Rectal smooth muscle tissue (tissue), 1 donor: ENCODE measurements around the gene REPIN1.
"Not testable (repeated sequence)": the region's sequence is repeated elsewhere in the genome, so short reads cannot be mapped to it uniquely, and the experiment has no call there.

Source experiments
- H3K27ac ChIP-seq: one replicate; pipeline ENCODE4 v1.7.0; 2013; ENCODE audit warnings: low read depth, low read length, inconsistent platforms
- H3K27me3 ChIP-seq: one replicate; pipeline ENCODE4 v1.7.0; 2013; ENCODE audit warnings: low read length; ENCODE audit not compliant: control insufficient read depth, insufficient read depth
- H3K36me3 ChIP-seq: one replicate; pipeline ENCODE4 v1.7.0; 2013; ENCODE audit warnings: low read length; ENCODE audit not compliant: control insufficient read depth, insufficient read depth
- H3K4me1 ChIP-seq: one replicate; pipeline ENCODE4 v1.7.0; 2013; ENCODE audit warnings: low read length; ENCODE audit not compliant: control insufficient read depth, insufficient read depth
- H3K4me3 ChIP-seq: one replicate; pipeline ENCODE4 v1.7.0; 2013; ENCODE audit warnings: low read length
- H3K9ac ChIP-seq: one replicate; pipeline ENCODE4 v1.7.0; 2013; ENCODE audit warnings: low read length

REPIN1 gene

DNA sequence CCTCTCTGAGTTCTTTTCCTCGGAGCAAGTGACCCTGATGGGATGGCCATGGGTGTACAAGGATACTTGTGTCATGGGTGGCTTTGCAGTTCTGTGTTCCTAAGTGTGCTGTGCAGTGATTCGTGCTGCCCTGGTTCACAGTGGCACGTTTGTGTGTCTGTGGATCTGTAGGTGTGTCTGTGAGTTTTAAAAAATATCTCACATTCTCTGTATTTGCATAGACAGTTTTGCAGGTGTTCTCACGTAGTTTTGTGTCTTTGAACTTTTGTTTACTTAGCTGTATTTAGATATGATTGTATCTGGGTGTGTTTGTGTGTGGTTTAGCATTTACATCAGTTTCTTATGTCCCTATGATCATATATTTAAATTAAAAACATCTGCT lies 14.2 kb downstream of the REPIN1 start:
- Histone ChIP-seq H3K9ac (no peak overlapping the region), H3K36me3 (no peaks in the 10 kb centered on the region), H3K4me1 (peaks cover 12% of the 10 kb centered on the region)

DNA sequence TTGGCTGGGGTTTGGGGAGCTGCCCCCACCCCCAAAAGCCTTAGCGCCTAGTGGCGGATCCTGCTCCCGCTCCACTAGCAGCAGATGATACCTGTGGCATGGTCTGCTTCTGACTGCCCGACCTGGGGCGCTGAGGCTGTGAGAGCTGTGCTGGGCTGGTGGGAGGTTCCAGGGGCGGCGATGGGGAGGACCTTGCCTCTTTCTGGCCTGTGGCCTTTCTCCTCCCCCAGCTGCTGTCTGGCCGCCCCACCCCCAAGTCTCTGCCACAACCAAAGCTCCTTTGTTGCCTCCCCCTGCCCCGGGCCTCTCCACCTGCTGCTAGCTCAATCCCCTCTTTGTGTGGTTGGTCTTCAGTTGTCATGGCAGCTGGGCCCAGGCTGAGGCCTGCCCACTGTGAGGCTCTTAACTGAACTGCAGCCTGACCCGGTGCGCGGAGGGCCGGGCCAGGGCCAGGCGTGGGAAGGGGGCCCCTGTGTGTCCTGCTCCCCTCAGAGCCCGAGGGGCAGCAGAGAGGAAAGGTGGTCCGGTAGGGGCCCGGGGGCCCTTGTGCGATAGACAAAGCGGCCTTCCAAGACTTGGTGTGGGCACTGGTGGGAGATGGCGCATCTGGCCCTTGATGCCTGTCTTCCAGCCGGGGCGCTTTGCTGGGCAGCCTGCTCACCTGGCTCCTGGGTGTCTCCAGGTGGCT lies 15.2 kb downstream of the REPIN1 start:
- H3K4me1 ChIP-seq: peaks cover 11% of the 10 kb centered on the region
- H3K36me3 ChIP-seq: no peaks in the 10 kb centered on the region
- H3K4me3 ChIP-seq: no peak overlapping the region
- peak overlapping the region; percentile 6 for H3K27ac ChIP-seq
- no peak overlapping the region for H3K9ac ChIP-seq
- H3K27me3 ChIP-seq: no peaks in the 10 kb centered on the region

More for the DNA sequence above, 14.2 kb downstream of the REPIN1 start:
- Histone ChIP-seq H3K27me3 (no peaks in the 10 kb centered on the region), H3K4me3 (no peak overlapping the region), H3K27ac (no peak overlapping the region)

DNA sequence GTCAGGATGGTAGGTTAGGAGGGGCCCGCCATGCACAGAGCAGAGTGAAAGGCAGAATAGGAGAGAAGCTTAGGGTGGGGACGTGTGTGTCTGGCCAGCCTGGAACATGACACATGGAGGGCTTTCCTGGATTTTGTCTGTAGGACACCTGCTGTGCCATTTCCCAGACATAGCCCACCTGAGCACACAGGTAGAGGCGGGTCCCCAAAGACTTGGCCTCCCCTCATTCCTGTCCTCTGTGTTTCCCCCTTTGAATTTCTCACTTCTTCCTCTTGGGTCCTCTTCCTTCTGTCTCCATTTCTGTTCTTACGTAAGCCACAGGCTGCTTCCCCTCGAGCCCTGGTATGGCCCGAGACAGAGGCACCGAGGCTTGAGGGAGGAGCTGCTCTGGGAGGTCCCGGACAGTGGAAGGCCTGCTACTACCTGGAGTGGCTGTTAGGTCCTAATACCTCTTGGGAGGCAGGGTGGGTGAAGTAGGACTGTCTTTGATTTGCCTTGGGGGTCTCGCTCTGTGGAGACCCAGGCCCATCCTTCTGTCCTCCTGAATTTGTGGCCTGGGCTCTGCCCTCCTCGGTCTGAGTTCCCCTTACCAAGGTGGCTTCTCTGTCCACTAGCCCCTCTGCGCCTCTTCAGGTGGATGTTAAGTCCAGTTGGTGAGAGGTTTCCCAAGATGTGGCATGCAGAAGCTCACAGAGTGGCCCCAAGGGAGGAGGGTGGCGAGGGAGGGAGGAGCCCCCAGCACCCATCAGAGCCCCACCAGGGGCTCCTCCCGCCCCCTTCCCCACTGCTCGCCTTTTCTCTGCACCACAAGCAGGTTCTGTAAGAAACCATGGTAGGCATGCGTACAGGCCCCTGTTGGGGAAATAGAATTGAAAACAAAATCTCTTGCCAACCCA lies 16.0 kb downstream of the REPIN1 start:
- H3K4me3 ChIP-seq: no peak overlapping the region
- H3K27ac ChIP-seq: peak overlapping the region; percentile 6
- peaks cover 16% of the 10 kb centered on the region for H3K4me1 ChIP-seq

DNA sequence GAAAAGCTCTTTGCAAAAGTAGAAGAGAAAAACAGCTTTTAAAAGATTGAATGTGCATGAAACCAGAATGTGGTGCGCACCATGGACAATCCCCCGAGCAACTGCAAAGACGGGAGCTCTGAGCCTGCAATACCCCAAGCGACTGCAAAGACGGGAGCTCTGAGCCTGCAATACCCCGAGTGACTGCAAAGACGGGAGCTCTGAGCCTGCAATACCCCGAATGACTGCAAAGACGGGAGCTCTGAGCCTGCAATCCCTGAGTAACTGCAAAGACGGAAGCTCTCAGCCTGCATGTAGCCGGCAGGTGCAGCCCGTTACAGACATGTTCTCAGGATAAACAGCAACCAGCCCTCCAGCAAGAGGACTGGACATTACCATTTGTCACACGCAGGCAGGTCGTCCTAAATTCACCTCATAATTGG lies 16.7 kb downstream of the REPIN1 start:
- Histone ChIP-seq H3K4me1 (peaks cover 12% of the 10 kb centered on the region), H3K36me3 (no peaks in the 10 kb centered on the region), H3K4me3 (no peak overlapping the region), H3K27ac (no peak overlapping the region), H3K9ac (no peak overlapping the region), H3K27me3 (no peaks in the 10 kb centered on the region)

More for the DNA sequence above, 16.0 kb downstream of the REPIN1 start:
- Histone ChIP-seq H3K36me3 (no peaks in the 10 kb centered on the region), H3K27me3 (no peaks in the 10 kb centered on the region), H3K9ac (no peak overlapping the region)

DNA sequence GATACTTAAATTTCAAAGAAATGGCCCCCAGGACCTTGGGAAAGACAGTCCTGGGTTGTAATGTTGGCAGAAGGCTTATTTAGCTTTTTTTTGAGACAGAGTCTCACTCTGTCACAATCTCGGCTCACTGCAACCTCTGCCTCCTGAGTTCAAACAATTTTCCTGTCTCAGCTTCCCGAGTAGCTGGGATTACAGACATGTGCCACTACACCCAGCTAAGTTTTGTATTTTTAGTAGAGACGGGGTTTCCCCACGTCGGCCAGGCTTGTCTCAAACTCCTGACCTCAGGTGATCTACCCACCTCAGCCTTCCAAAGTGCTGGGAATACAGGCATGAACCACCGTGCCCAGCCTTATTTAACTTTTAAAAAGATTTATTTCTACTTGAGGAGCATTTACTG lies 17.3 kb downstream of the REPIN1 start:
- not testable (repeated sequence) for H3K36me3 ChIP-seq, H3K4me3 ChIP-seq, H3K9ac ChIP-seq, H3K27ac ChIP-seq, H3K27me3 ChIP-seq
- H3K4me1 ChIP-seq: peaks cover 10% of the 10 kb centered on the region

DNA sequence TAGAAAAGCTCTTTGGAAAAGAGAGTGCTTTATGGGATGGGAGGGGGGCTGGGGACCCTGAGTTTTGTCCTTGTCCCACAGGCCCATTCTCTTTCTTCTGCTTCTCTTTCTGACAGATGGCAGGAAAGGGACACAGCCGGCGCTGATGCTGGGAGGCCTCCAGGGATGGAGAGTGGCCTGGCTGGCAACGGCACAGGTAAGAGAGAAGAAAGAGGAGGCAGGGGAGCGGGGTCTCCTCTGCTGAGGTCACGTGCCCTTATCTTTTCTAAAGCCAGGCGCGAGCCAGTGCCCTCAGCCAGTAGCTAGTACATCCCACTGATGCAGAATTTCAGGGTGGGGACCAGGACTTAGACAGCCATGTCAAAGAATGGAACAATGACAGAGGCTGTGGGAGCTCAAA lies 19.7 kb downstream of the REPIN1 start:
- H3K36me3 ChIP-seq: no peaks in the 10 kb centered on the region
- H3K4me3 ChIP-seq: no peak overlapping the region
- no peaks in the 10 kb centered on the region for H3K27me3 ChIP-seq
- H3K4me1 ChIP-seq: peaks cover 10% of the 10 kb centered on the region
- H3K27ac ChIP-seq: peak overlapping the region; percentile 50
- no peak overlapping the region for H3K9ac ChIP-seq

DNA sequence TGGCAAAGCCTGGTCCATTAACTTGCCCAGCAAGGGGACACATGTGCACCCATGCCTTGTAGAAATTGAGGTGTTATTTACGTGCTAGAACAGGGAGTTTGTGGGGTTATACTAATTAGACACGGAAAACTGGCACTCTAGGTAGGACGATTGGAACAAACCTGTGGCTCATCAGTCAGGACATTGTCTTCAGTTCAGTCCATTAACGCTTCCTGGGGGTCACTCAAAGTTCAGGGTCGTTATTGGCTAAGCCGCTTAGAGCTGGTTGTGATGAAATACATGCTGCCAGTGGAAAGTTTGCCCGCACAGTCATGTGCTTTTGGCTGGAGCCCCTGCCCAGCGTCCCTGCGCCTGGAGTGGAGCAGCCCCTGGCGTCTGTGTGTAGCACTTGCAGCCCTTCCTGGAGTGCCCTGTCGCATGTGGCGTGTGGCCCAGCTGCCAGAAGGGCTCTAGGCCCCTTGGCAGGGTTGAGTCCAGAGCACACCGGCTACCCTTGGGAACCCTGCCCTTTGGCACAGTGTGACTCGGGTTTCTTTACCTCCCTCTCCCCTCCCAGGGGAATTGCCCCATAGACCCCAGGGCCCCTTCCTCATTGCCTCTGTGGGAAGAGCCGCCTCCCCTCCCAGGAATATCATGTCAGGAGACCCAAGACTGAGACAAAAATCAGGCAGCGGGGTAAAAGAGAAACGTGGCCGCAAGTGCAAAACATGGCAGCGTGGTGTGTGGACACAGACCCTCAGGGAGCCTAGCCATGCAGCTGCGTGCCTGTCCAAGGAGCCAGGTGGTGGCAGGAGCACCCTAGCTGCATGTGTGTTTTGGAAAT lies 20.3 kb downstream of the REPIN1 start:
- H3K4me1 ChIP-seq: peaks cover 10% of the 10 kb centered on the region
- no peaks in the 10 kb centered on the region for H3K27me3 ChIP-seq
- no peak overlapping the region for H3K4me3 ChIP-seq
- no peaks in the 10 kb centered on the region for H3K36me3 ChIP-seq
- H3K27ac ChIP-seq: peak overlapping the region; percentile 50
- H3K9ac ChIP-seq: no peak overlapping the region

DNA sequence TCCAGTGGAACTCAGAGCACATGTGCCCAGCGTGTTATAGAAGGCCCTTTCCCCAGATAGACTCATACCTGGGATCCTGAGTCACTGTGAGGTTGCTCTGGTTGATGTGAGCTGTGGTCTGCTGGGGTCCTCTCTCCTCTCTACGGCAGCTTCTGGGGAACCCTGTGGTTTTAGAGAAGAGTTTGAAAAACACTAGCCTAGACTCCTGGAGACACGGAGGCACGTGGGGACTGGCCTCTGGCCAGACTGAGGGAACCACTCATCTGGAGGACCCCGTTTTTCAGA lies 20.9 kb downstream of the REPIN1 start:
- Histone ChIP-seq H3K9ac (no peak overlapping the region), H3K4me1 (peaks cover 10% of the 10 kb centered on the region), H3K27me3 (no peaks in the 10 kb centered on the region), H3K36me3 (no peaks in the 10 kb centered on the region), H3K27ac (no peak overlapping the region), H3K4me3 (no peak overlapping the region)

DNA sequence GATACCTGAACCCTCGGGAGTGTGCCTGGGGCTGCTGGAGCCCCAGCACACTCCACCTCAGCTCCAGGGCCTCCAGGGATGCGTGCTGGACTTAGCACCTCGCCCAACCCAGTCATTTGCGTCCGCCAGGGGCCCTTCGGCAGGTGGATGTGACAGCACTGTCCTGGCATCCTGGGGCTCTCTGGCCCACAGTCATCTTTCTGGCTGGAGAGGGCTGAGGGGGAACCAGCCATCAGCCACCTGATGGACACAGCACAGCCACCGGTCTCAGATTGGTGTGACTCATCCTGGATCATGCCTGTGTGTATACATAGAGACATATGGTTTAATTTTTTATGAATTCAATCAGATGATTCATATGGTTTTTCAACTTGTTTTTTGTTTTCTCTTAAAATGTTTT lies 21.6 kb downstream of the REPIN1 start:
- Histone ChIP-seq H3K4me3 (no peak overlapping the region), H3K4me1 (peaks cover 10% of the 10 kb centered on the region), H3K9ac (no peak overlapping the region), H3K27me3 (no peaks in the 10 kb centered on the region), H3K27ac (no peak overlapping the region), H3K36me3 (no peaks in the 10 kb centered on the region)

DNA sequence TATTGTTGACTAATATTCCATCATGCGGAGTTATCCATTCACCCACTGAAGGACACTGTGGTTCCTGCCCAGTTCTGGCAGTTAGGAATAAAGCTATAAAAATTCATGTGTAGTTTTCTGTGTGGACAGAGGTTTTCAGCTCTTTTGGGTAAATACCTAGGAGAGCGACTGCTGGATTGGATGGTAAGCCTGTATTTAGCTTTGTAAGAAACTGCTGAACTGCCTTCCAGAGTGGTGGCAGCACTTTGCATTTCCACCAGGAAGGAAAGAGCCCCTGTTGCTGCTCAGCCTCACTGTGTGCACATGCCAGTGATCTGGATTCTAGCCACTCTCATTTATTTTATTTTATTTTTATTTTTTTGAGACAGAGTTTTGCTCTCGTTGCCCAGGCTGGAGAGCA lies 24.7 kb downstream of the REPIN1 start:
- Histone ChIP-seq H3K9ac (no peak overlapping the region), H3K4me3 (no peak overlapping the region), H3K36me3 (no peaks in the 10 kb centered on the region), H3K27ac (no peak overlapping the region), H3K27me3 (no peaks in the 10 kb centered on the region), H3K4me1 (peaks cover 10% of the 10 kb centered on the region)

DNA sequence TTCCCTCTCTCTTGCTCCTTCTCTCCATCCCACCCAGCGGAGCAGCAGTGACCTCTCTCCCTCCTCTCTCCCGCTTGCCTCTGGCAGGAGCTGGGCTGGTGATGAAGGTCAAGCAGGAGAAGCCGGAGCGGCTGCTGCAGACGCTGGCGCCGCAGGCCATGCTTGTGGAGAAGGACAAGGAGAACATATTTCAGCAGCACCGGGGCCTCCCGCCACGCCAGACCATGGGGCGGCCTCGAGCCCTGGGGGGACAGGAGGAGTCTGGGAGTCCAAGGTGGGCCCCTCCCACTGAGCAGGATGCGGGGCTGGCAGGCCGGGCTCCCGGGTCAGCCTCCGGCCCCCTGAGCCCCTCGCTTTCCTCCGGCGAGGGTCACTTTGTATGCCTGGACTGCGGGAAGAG lies 27.8 kb downstream of the REPIN1 start:
- H3K27ac ChIP-seq: no peak overlapping the region
- no peaks in the 10 kb centered on the region for H3K36me3 ChIP-seq
- no peaks in the 10 kb centered on the region for H3K27me3 ChIP-seq
- H3K4me3 ChIP-seq: no peak overlapping the region
- no peak overlapping the region for H3K9ac ChIP-seq
- H3K4me1 ChIP-seq: no peaks in the 10 kb centered on the region

DNA sequence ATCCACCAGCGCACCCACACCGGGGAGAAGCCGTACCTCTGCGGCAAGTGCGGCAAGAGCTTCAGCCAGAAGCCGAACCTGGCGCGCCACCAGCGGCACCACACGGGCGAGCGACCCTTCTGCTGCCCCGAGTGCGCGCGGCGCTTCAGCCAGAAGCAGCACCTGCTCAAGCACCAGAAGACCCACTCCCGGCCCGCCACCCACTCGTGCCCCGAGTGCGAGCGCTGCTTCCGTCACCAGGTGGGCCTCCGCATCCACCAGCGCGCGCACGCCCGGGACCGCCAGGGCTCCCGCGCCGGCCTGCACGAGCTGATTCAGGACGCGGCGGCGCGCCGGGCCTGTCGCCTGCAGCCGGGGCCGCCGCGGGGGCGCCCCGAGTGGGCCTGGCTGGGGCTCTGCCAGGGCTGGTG lies 28.2 kb downstream of the REPIN1 start:
- Histone ChIP-seq H3K27ac (no peak overlapping the region), H3K4me3 (no peak overlapping the region), H3K36me3 (no peaks in the 10 kb centered on the region), H3K27me3 (no peaks in the 10 kb centered on the region), H3K9ac (no peak overlapping the region), H3K4me1 (no peaks in the 10 kb centered on the region)
